ENCODE measurements around the gene PDLIM7.

DNA sequence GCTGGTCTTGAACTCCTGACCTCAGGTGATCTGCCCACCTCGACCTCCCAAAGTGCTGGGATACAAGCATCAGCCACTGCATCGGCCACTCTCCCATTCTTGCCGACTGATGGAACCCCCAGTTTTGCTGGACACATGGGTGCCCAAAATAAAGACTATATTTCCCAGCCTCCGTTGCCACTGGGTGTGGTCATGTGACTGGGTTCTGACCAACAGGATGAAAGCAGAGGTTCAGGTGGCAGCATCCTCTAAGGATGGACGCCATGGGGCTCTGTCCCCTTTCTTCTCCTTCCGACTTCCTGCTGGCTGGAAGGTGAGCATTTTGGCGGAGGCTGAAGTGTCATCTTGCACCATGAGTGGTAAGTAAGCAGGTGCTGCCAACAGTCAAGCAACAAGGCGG is 10.3 kb downstream of the PDLIM7 start:
- TF ChIP-seq, protein P1, sequence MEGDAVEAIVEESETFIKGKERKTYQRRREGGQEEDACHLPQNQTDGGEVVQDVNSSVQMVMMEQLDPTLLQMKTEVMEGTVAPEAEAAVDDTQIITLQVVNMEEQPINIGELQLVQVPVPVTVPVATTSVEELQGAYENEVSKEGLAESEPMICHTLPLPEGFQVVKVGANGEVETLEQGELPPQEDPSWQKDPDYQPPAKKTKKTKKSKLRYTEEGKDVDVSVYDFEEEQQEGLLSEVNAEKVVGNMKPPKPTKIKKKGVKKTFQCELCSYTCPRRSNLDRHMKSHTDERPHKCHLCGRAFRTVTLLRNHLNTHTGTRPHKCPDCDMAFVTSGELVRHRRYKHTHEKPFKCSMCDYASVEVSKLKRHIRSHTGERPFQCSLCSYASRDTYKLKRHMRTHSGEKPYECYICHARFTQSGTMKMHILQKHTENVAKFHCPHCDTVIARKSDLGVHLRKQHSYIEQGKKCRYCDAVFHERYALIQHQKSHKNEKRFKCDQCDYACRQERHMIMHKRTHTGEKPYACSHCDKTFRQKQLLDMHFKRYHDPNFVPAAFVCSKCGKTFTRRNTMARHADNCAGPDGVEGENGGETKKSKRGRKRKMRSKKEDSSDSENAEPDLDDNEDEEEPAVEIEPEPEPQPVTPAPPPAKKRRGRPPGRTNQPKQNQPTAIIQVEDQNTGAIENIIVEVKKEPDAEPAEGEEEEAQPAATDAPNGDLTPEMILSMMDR (IDR thresholded peaks at IDR 0.05): no peak
- TF ChIP-seq POLR2AphosphoS5 (IDR thresholded peaks at IDR 0.05) (peak in 1 of 2 donors; percentile 38), POLR2A (IDR thresholded peaks at IDR 0.05; ENCODE audit: low read depth) (no peak)
